ENCODE measurements around the gene FUT8. TPM values are rescaled to one million over a fixed set of nuclear protein-coding genes. Genes with fewer than 3 reads are reported as not detected.

The FUT8 gene
- total and polyA plus RNA-seq, 2 donors (not counting 1 experiment from before 2014, with no cell fraction given), result 13.2 to 91.8 TPM

DNA sequence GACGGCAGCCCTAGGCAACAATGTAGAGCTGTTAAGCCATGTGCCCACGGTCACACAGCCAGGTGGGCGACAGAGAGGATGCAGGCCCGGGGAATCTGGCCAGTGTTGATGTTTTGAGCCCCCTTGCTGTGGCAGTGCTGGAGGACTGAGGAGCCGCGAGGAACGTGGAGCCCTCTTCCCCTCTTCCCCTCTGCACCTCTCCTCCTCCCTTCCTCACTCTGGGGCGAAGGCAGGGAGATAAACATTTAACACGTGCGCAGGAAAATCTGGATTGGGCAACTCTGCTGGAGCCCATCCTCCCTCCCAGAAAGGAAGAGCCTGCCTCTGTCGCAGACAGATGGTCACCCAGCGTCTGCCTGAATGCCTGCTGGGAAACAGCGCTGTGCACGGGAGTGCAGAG is 376.8 kb downstream of the FUT8 start:
- Mint-ChIP-seq H3K9me3 (ENCODE audit: insufficient read depth) (no peaks in the 10 kb centered on the region), H3K27ac (no peak overlapping the region), H3K4me3 (no peak overlapping the region), H3K4me1 (no peaks in the 10 kb centered on the region), H3K27me3 (peaks cover 12% of the 10 kb centered on the region)
- H3K27ac ChIP-seq (ENCODE audit: low read length in 2 of 2), result no peak overlapping the region
- H3K27me3 ChIP-seq (replicated peaks in 1 of 4; ENCODE audit: control extremely low read depth in 1 of 4, control insufficient read depth in 3 of 4, insufficient read depth in 4 of 4, low read length in 3 of 4), result no peaks in the 10 kb centered on the region
- 84% methylated on average over 10 of the region's 14 CpGs for WGBS (ENCODE audit: insufficient coverage)
- no peak overlapping the region for H3K4me3 ChIP-seq (ENCODE audit: control extremely low read depth in 1 of 5, extremely low read depth in 1 of 5, insufficient read depth in 1 of 5, low read depth in 2 of 5, low read length in 4 of 5)
- POLR2A ChIA-PET, result no interaction called here
- H4K20me1 ChIP-seq (ENCODE audit: control insufficient read depth, insufficient read depth, low read length, poor library complexity, severe bottlenecking), result no peaks in the 10 kb centered on the region
- intact Hi-C loops (cut with micrococcal nuclease), result no loop called here
- no peaks in the 10 kb centered on the region for H3K4me1 ChIP-seq (ENCODE audit: control insufficient read depth in 2 of 2, insufficient read depth in 2 of 2, low read length in 2 of 2)
- CTCF ChIA-PET, result interaction anchor here (0.6 kb wide), 1 partner anchor 625 kb away, joined by 4 read pairs; no protein-coding TSS in a partner anchor
- DNase-seq (no peak), ATAC-seq (ENCODE audit: low read depth) (no peak)
- TF ChIP-seq CTCF (IDR thresholded peaks at IDR 0.05) (no peak), EZH2 (IDR thresholded peaks at IDR 0.05; ENCODE audit: borderline replicate concordance, insufficient read depth, low read depth, low read length, poor library complexity, severe bottlenecking) (no peak)
- H3K79me2 ChIP-seq (ENCODE audit: control insufficient read depth, insufficient read depth, low read length), result no peaks in the 10 kb centered on the region
- no peaks in the 10 kb centered on the region for H3K36me3 ChIP-seq (replicated peaks in 1 of 2; ENCODE audit: control extremely low read depth in 1 of 2, control insufficient read depth in 1 of 2, extremely low read depth in 1 of 2, insufficient read depth in 2 of 2, low read length in 1 of 2)
- no peak overlapping the region for H3K4me2 ChIP-seq (replicated peaks; ENCODE audit: low read depth, low read length, poor library complexity, severe bottlenecking)
- no peaks in the 10 kb centered on the region for H3K9me3 ChIP-seq (ENCODE audit: control extremely low read depth in 1 of 3, control insufficient read depth in 2 of 3, insufficient read depth in 1 of 3, low read length in 2 of 3)
- H2AFZ ChIP-seq (ENCODE audit: insufficient read depth, low read depth, low read length, poor library complexity, severe bottlenecking), result no peak overlapping the region
- H3K9ac ChIP-seq (ENCODE audit: low read length), result no peak overlapping the region

- POLR2A ChIA-PET, result no interaction called here
Measured at GRCh38 chr14:65790172-65790815, 377.8 kb downstream of the FUT8 start.

More at GRCh38 chr14:65790172-65790815, 377.8 kb downstream of the FUT8 start:
- ATAC-seq (ENCODE audit: low read depth) (no peak), DNase-seq (no peak)
- Histone ChIP-seq H3K36me3 (replicated peaks in 1 of 2; ENCODE audit: control extremely low read depth in 1 of 2, control insufficient read depth in 1 of 2, extremely low read depth in 1 of 2, insufficient read depth in 2 of 2, low read length in 1 of 2) (no peaks in the 10 kb centered on the region), H3K27ac (ENCODE audit: low read length in 2 of 2) (no peak overlapping the region), H3K9ac (ENCODE audit: low read length) (no peak overlapping the region), H2AFZ (ENCODE audit: insufficient read depth, low read depth, low read length, poor library complexity, severe bottlenecking) (no peak overlapping the region), H3K79me2 (ENCODE audit: control insufficient read depth, insufficient read depth, low read length) (no peaks in the 10 kb centered on the region), H3K4me2 (replicated peaks; ENCODE audit: low read depth, low read length, poor library complexity, severe bottlenecking) (no peak overlapping the region), H3K4me1 (ENCODE audit: control insufficient read depth in 2 of 2, insufficient read depth in 2 of 2, low read length in 2 of 2) (no peaks in the 10 kb centered on the region), H4K20me1 (ENCODE audit: control insufficient read depth, insufficient read depth, low read length, poor library complexity, severe bottlenecking) (no peaks in the 10 kb centered on the region), H3K27me3 (replicated peaks in 1 of 4; ENCODE audit: control extremely low read depth in 1 of 4, control insufficient read depth in 3 of 4, insufficient read depth in 4 of 4, low read length in 3 of 4) (no peaks in the 10 kb centered on the region), H3K9me3 (ENCODE audit: control extremely low read depth in 1 of 3, control insufficient read depth in 2 of 3, insufficient read depth in 1 of 3, low read length in 2 of 3) (no peaks in the 10 kb centered on the region), H3K4me3 (ENCODE audit: control extremely low read depth in 1 of 5, extremely low read depth in 1 of 5, insufficient read depth in 1 of 5, low read depth in 2 of 5, low read length in 4 of 5) (no peak overlapping the region)
- Mint-ChIP-seq H3K4me1 (no peaks in the 10 kb centered on the region), H3K9me3 (ENCODE audit: insufficient read depth) (no peaks in the 10 kb centered on the region), H3K27me3 (peaks cover 12% of the 10 kb centered on the region), H3K4me3 (no peak overlapping the region), H3K27ac (no peak overlapping the region)
- CTCF ChIA-PET, result interaction anchor here (0.6 kb wide), 1 partner anchor 625 kb away, joined by 4 read pairs; no protein-coding TSS in a partner anchor
- 97% methylated on average over 4 of the region's 7 CpGs for whole genome bisulfite sequencing (ENCODE audit: insufficient coverage)
- intact Hi-C loops (cut with micrococcal nuclease), result no loop called here
- TF ChIP-seq EZH2 (IDR thresholded peaks at IDR 0.05; ENCODE audit: borderline replicate concordance, insufficient read depth, low read depth, low read length, poor library complexity, severe bottlenecking), result no peak
- no peak for TF ChIP-seq CTCF (IDR thresholded peaks at IDR 0.05)
